ENCODE measurements around the gene OSBPL1A.

DNA sequence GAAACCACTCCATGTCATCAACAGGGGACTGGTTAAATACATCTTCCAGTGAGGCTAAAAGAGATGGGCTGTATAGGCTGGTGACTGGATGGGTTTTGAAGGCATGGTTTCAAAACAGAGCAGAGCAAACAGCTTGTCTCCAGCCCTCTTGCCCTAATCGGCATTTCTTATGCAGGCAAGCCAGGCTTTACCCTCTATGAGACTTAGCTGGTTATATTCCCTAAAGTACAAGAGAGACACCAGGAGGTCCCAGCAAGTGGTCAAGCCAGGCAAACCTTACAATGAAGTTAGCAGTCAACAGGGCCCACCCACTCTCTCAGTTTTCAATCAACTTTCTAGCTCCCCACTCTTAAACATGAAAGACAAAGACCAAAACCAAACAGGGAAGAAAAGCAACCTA, 19.0 kb downstream of the OSBPL1A start:
- TF ChIP-seq, protein P1, sequence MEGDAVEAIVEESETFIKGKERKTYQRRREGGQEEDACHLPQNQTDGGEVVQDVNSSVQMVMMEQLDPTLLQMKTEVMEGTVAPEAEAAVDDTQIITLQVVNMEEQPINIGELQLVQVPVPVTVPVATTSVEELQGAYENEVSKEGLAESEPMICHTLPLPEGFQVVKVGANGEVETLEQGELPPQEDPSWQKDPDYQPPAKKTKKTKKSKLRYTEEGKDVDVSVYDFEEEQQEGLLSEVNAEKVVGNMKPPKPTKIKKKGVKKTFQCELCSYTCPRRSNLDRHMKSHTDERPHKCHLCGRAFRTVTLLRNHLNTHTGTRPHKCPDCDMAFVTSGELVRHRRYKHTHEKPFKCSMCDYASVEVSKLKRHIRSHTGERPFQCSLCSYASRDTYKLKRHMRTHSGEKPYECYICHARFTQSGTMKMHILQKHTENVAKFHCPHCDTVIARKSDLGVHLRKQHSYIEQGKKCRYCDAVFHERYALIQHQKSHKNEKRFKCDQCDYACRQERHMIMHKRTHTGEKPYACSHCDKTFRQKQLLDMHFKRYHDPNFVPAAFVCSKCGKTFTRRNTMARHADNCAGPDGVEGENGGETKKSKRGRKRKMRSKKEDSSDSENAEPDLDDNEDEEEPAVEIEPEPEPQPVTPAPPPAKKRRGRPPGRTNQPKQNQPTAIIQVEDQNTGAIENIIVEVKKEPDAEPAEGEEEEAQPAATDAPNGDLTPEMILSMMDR (IDR thresholded peaks at IDR 0.05 in 4 of 5, conservative IDR thresholded peaks at IDR 0.05 in 1 of 5), result no peak
- no peak for TF ChIP-seq POLR2A (IDR thresholded peaks at IDR 0.05)
